Tibial artery (tissue), 4 donors: ENCODE data around the gene CTSC.

ENCODE experiments used
- DNase-seq, 2 donors: peaks; one replicate each; pipeline ENCODE4 v3.0.0-alpha.2; 2019
- H3K27ac ChIP-seq, 2 donors: fragments of 200-600 bp; sonication (generic) in 1 of 2; 1 replicate in 1 of 2; 2 replicates in 1 of 2; pipeline ENCODE4 v1.5.1; 2018 to 2019; ENCODE audit warnings: mild to moderate bottlenecking in 1 of 2
- H3K27me3 ChIP-seq, 2 donors: fragments of 200-600 bp; sonication (generic) in 1 of 2; one replicate each; pipeline versions ENCODE4 v1.5.1 to v1.6.0; 2016 to 2019
- H3K36me3 ChIP-seq, 3 donors: fragments of 200-600 bp; sonication (generic) in 2 of 3; one replicate each; pipeline ENCODE4 v1.5.1; 2016 to 2019; ENCODE audit warnings: mild to moderate bottlenecking in 2 of 3
- H3K4me1 ChIP-seq, 4 donors: fragments of 200-600 bp; sonication (generic) in 2 of 4; 1 replicate in 3 of 4; 2 replicates in 1 of 4; pipeline ENCODE4 v1.5.1; 2016 to 2019
- H3K4me3 ChIP-seq, 2 donors: fragments of 200-600 bp; sonication (generic) in 1 of 2; 1 replicate in 1 of 2; 2 replicates in 1 of 2; pipeline ENCODE4 v1.5.1; 2018 to 2019; ENCODE audit warnings: mild to moderate bottlenecking in 2 of 2
- H3K9me3 ChIP-seq, 3 donors: fragments of 200-600 bp; sonication (generic) in 1 of 3; one replicate each; pipeline ENCODE4 v1.5.1; 2016 to 2019
- CTCF ChIP-seq, 2 experiments: fragments of 200-600 bp in 1 of 2; fragments of 450-650 bp in 1 of 2; IDR thresholded peaks; one replicate each; pipeline ENCODE4 v1.5.1; 2017 to 2019; ENCODE audit warnings: antibody characterized with exemption in 2 of 2, mild to moderate bottlenecking in 1 of 2, moderate library complexity in 1 of 2
- intact Hi-C: fragments of 100-400 bp; cut with DNase I; formaldehyde crosslinking; loops from one replicate; pipeline ENCODE4 v1.15.0; 2023; ENCODE audit warnings: low total_unique reads

CTSC gene

GRCh38 chr11:88332851-88333250 is 4.7 kb downstream of the CTSC start:
- TF ChIP-seq CTCF (IDR thresholded peaks at IDR 0.05) = no peak
- no peak for DNase-seq
- intact Hi-C loops = no loop called here
- no peaks in the 10 kb centered on the region for H3K27me3 ChIP-seq
- no peaks in the 10 kb centered on the region for H3K36me3 ChIP-seq
- H3K4me1 ChIP-seq = peaks cover 0 to 2% (median 0%) of the 10 kb centered on the region in 4 donors
- H3K9me3 ChIP-seq = no peaks in the 10 kb centered on the region
- H3K27ac ChIP-seq = no peak overlapping the region
- no peak overlapping the region for H3K4me3 ChIP-seq

- intact Hi-C loops = no loop called here
- Histone ChIP-seq H3K4me3 (no peak overlapping the region), H3K9me3 (no peaks in the 10 kb centered on the region), H3K27me3 (no peaks in the 10 kb centered on the region), H3K27ac (no peak overlapping the region), H3K4me1 (peaks cover 0 to 4% (median 0%) of the 10 kb centered on the region in 4 donors), H3K36me3 (no peaks in the 10 kb centered on the region)
- no peak for TF ChIP-seq CTCF (IDR thresholded peaks at IDR 0.05)
- no peak for DNase-seq
Observed at GRCh38 chr11:88330826-88331428, 6.6 kb downstream of the CTSC start.

- Histone ChIP-seq H3K27ac (no peak overlapping the region), H3K27me3 (no peaks in the 10 kb centered on the region), H3K4me1 (peaks cover 0 to 4% (median 0%) of the 10 kb centered on the region in 4 donors), H3K4me3 (no peak overlapping the region), H3K36me3 (no peaks in the 10 kb centered on the region), H3K9me3 (no peaks in the 10 kb centered on the region)
- TF ChIP-seq CTCF (IDR thresholded peaks at IDR 0.05) = no peak
- intact Hi-C loops = no loop called here
- no peak for DNase-seq
Observed at GRCh38 chr11:88329563-88330250, 7.8 kb downstream of the CTSC start.

- no peak overlapping the region for H3K4me3 ChIP-seq
- no peak overlapping the region for H3K27ac ChIP-seq
- TF ChIP-seq CTCF (IDR thresholded peaks at IDR 0.05) = no peak
- H3K36me3 ChIP-seq = no peaks in the 10 kb centered on the region
- no peaks in the 10 kb centered on the region for H3K9me3 ChIP-seq
- intact Hi-C loops = no loop called here
- DNase-seq = no peak
- H3K27me3 ChIP-seq = no peaks in the 10 kb centered on the region
- peaks cover 0 to 4% (median 0%) of the 10 kb centered on the region in 4 donors for H3K4me1 ChIP-seq
Observed at GRCh38 chr11:88327462-88328143, 9.9 kb downstream of the CTSC start.

- no peak for DNase-seq
- no peaks in the 10 kb centered on the region for H3K27me3 ChIP-seq
- TF ChIP-seq CTCF (IDR thresholded peaks at IDR 0.05) = no peak
- H3K4me1 ChIP-seq = peaks cover 0 to 4% (median 0%) of the 10 kb centered on the region in 4 donors
- H3K4me3 ChIP-seq = no peak overlapping the region
- intact Hi-C loops = no loop called here
- no peaks in the 10 kb centered on the region for H3K9me3 ChIP-seq
- no peaks in the 10 kb centered on the region for H3K36me3 ChIP-seq
- H3K27ac ChIP-seq = no peak overlapping the region
Observed at GRCh38 chr11:88327061-88327460, 10.5 kb downstream of the CTSC start.
